AG10803 (cell line): Measurements from ENCODE around the gene C11orf71.
A peak's percentile ranks its signal among the peaks of the same experiment; 100 is the strongest.

Experiments used
- DNase-seq: peaks from one replicate; pipeline ENCODE4 v3.0.0; 2010; ENCODE audit warnings: low read depth
- H3K4me3 ChIP-seq: 2 replicates; pipeline ENCODE4 v1.5.1; 2011; ENCODE audit warnings: mild to moderate bottlenecking, low read length, control low read depth
- TF ChIP-seq, protein P1 (sequence below): conservative IDR thresholded peaks from 2 replicates; pipeline ENCODE4 v1.5.1; 2011; ENCODE audit warnings: mild to moderate bottlenecking, low read length, control low read depth, inconsistent platforms

Gene C11orf71

DNA sequence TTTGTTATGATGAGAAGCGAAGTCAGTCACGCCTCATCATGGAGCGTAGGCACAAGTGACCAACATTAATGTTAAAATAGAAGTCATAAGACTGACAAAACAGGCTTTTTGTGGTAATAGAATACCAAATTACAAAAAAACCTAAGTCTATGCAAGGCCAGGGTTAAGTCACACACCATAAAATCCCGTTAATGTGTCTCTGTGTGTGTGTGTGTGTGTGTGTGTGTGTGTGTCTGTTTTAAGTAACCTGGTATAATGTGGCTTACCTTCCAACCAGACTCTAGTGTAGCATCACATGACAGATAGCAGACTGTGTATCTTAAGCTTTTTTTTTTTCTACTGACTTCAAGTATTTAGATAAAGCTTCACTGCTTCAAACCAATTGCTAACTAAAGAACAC, 38.0 kb downstream of the C11orf71 start:
- no peak overlapping the region for H3K4me3 ChIP-seq
- TF ChIP-seq, protein P1, sequence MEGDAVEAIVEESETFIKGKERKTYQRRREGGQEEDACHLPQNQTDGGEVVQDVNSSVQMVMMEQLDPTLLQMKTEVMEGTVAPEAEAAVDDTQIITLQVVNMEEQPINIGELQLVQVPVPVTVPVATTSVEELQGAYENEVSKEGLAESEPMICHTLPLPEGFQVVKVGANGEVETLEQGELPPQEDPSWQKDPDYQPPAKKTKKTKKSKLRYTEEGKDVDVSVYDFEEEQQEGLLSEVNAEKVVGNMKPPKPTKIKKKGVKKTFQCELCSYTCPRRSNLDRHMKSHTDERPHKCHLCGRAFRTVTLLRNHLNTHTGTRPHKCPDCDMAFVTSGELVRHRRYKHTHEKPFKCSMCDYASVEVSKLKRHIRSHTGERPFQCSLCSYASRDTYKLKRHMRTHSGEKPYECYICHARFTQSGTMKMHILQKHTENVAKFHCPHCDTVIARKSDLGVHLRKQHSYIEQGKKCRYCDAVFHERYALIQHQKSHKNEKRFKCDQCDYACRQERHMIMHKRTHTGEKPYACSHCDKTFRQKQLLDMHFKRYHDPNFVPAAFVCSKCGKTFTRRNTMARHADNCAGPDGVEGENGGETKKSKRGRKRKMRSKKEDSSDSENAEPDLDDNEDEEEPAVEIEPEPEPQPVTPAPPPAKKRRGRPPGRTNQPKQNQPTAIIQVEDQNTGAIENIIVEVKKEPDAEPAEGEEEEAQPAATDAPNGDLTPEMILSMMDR = no peak
- no peak for DNase-seq

DNA sequence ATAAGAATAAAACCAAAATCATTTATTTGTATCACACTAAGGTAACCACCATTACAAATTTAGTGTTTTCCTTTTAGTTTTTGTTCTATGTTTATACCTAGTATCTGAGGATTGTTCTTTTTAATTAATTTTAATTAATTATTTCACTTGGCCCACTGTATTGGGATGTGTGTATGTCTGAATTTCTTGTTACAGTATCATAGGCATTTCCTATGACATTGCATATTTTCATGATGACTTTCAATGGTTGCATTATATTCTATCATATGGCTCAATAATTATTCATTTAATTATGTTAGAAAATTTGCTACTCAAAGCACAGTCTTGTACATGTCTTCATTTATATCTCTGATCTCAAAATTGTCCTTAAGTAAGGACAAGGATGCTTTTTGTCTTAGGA, 41.0 kb downstream of the C11orf71 start:
- TF ChIP-seq, protein P1 = no peak
- DNase-seq = peak; percentile 29
- H3K4me3 ChIP-seq = no peak overlapping the region

DNA sequence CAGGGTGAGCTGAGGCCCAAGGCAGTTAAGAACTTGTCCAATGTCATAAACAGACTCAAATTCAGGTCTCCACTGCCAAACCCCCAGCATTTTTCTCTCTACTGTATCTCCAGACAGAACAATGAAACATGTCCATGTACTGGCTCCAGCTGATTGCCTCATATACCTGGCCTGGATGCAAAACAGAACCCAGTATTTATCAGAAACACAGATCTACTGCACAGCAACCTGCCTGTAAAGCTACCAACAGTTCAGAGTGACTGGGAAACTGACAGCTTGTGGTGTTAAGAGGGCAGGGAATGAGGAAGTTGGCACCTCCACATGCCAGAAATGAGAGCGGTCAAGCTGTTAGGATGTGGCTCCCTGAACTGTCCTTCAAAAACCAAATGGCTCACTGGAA, 41.6 kb downstream of the C11orf71 start:
- DNase-seq = peak; percentile 48
- H3K4me3 ChIP-seq = no peak overlapping the region
- TF ChIP-seq, protein P1 = no peak

DNA sequence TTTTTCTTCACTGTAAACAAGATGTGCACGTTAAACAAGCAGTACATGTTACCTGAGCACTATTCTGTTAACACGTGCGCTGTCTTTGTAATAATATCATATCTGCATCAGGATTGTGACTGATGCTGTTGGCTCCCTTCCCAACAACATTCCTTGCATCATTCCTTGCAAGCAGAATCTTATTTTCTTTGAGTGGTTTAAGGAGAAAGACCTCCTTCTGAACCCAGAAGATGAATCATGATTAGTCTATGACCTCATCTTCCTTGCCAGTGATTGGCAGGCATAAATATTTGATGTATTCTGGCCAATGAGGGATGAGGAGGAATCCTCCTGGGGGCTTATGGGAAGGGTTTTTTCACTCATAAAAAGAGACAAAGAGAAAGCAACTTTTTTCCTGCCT, 46.2 kb downstream of the C11orf71 start:
- peak; percentile 66 for DNase-seq
- TF ChIP-seq, protein P1 = no peak
- H3K4me3 ChIP-seq = no peak overlapping the region

DNA sequence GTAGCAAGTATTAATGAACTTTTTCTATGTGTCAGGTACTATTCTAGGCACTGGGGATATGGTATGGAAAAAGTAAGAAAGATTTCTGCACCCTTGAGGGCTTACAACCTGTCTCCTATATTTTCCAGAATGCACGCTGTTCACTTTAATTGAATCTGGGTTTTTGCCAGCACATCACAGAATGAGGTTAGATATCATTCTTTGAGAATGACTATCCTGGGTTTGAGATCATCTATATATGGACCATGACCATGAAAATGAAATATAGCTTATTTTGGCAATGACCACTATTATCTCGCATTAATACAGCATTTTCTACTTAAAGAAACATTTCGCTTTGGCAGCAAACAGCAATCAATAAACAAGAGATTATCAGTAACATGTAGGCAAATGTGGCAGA, 46.9 kb downstream of the C11orf71 start:
- TF ChIP-seq, protein P1 = no peak
- H3K4me3 ChIP-seq = no peak overlapping the region
- DNase-seq = no peak

DNA sequence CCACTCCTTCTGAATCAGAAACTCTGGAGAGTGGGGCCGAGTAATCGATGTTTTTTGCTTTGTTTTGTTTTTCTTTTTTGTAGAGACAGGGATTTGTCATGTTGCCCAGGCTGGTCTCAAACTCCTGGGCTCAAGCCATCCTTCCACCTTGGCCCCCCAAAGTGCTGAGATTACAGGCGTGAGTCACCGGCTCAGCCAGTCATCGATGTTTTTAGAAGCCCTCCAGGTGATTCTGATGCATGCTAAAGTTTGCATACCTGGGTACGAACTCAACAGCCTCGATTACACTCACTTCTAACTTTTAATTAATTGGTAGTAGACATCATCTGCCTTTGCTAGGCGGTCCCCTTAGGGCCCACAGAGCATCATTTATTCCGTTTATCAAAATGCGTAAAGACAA, 50.3 kb downstream of the C11orf71 start:
- no peak overlapping the region for H3K4me3 ChIP-seq
- TF ChIP-seq, protein P1 = no peak

More for the DNA sequence above, 50.3 kb downstream of the C11orf71 start:
- no peak for DNase-seq
